Mucosa of stomach (tissue), 1 donor: ENCODE results near the gene AKAP13.

Experiments used
- H3K27me3 ChIP-seq: one replicate; pipeline ENCODE4 v1.7.0; 2013; ENCODE audit warnings: mild to moderate bottlenecking, low read length; ENCODE audit not compliant: control insufficient read depth, insufficient read depth
- H3K36me3 ChIP-seq: one replicate; pipeline ENCODE4 v1.7.0; 2013; ENCODE audit warnings: low read length; ENCODE audit not compliant: control insufficient read depth, insufficient read depth
- H3K4me1 ChIP-seq: one replicate; pipeline ENCODE4 v1.7.0; 2013; ENCODE audit warnings: mild to moderate bottlenecking, low read length; ENCODE audit not compliant: control insufficient read depth, insufficient read depth
- H3K4me3 ChIP-seq: one replicate; pipeline ENCODE4 v1.7.0; 2013; ENCODE audit warnings: low read length
- H3K9ac ChIP-seq: one replicate; pipeline ENCODE4 v1.7.0; 2013; ENCODE audit warnings: mild to moderate bottlenecking, low read length, moderate library complexity
- H3K9me3 ChIP-seq: one replicate; pipeline ENCODE4 v1.7.0; 2013; ENCODE audit warnings: mild to moderate bottlenecking, low read length, moderate library complexity; ENCODE audit not compliant: control insufficient read depth
- donor health status: Pancreatic carcinoma.

Gene AKAP13

DNA sequence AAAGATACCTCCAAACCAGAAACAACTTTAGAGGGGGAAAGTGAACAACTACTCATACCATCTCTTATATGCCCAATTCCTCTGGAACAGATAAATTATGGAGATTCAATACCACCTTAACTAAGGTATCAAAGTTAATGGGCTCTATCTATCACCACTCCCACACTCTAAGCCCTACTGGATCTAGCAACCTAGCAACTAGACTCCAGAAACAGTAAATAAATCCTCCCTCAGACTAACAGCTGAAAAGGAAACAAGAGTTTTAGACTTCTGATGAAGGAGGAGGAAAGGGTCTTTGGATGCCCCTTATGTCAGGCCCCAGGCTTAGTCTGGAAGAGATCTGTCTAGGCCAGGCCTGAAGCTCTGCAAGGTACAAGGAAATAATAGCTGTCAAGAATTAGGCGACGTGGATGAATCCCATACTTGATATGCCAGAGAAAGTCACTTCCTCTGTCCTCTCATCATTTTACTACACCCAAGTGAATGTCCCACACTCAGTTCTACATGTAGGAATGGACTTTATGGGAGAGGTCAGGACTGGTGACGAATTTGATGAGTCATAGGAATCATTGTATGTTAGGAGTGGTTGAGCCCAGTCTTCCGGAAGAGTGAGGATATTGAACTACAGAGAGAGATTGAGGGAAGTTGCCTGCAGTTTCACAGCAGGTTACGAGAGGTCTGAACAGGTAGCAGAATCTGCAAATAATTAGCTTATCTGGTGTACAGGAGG is 113.8 kb downstream of the AKAP13 start:
- Histone ChIP-seq H3K27me3 (no peaks in the 10 kb centered on the region), H3K9ac (peak overlapping the region; percentile 36), H3K4me3 (no peak overlapping the region), H3K36me3 (no peaks in the 10 kb centered on the region), H3K9me3 (no peaks in the 10 kb centered on the region), H3K4me1 (peaks cover 56% of the 10 kb centered on the region)

DNA sequence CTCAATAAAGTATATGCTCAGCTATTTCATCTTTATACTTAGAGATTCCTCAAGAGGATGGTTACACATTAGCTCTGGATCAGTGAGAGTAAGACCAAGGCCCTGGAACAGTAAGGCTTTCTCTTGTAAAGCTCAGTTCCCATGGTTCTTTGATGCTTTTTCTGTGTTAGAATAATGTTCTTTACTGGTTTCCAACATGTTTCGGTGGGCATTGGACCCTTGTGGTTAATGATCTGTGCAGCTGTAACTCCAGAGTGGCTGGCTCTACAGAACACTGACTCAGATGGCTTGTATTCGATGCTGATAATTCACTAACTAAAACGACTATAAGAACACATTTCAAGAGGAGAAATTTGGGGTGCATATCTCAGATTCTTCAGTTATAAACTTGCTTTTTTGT is 114.7 kb downstream of the AKAP13 start:
- Histone ChIP-seq H3K36me3 (no peaks in the 10 kb centered on the region), H3K9ac (peak overlapping the region; percentile 36), H3K9me3 (no peaks in the 10 kb centered on the region), H3K27me3 (no peaks in the 10 kb centered on the region), H3K4me1 (peaks cover 53% of the 10 kb centered on the region), H3K4me3 (no peak overlapping the region)

DNA sequence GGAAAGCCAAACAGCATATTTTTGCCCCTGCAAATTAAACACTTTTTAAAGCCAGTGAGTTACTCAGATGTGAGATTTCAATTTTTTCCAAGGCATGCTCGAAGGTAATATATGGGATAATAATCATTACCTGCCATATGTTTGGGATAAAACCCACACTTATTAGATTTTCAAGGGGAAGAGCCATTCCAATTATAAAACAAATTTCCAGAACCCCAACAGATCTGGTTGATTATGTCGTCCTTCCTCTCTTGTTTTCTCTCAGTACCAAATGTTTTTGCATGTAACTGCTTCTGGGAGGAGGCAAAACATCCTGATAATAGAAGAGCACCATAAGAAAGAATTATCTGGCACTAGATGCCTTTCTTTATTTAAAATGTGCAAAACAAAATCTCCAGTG is 115.1 kb downstream of the AKAP13 start:
- Histone ChIP-seq H3K27me3 (no peaks in the 10 kb centered on the region), H3K4me1 (peaks cover 52% of the 10 kb centered on the region), H3K4me3 (no peak overlapping the region), H3K9ac (no peak overlapping the region), H3K9me3 (no peaks in the 10 kb centered on the region), H3K36me3 (no peaks in the 10 kb centered on the region)

DNA sequence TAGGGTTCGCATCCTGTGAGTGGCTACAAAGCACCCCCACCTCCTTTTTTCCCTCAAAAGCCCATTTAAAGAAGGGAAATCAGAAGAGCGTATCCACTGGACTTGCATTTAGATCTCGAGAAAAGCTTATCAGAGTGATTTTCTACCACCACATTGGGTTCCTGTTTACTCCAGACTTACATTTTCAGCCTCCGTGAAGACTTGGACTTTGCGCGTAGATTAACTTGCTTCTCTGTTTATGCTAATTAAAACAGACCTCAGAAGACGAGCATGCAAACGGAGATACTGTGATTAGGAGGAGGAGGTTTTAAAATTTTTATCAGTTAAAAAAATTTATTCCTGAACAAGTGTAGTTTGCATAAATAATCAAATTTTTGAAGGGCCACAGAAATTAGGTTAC is 115.7 kb downstream of the AKAP13 start:
- H3K36me3 ChIP-seq: no peaks in the 10 kb centered on the region
- peaks cover 46% of the 10 kb centered on the region for H3K4me1 ChIP-seq
- H3K9me3 ChIP-seq: no peaks in the 10 kb centered on the region
- H3K4me3 ChIP-seq: no peak overlapping the region
- H3K27me3 ChIP-seq: no peaks in the 10 kb centered on the region
- H3K9ac ChIP-seq: no peak overlapping the region

DNA sequence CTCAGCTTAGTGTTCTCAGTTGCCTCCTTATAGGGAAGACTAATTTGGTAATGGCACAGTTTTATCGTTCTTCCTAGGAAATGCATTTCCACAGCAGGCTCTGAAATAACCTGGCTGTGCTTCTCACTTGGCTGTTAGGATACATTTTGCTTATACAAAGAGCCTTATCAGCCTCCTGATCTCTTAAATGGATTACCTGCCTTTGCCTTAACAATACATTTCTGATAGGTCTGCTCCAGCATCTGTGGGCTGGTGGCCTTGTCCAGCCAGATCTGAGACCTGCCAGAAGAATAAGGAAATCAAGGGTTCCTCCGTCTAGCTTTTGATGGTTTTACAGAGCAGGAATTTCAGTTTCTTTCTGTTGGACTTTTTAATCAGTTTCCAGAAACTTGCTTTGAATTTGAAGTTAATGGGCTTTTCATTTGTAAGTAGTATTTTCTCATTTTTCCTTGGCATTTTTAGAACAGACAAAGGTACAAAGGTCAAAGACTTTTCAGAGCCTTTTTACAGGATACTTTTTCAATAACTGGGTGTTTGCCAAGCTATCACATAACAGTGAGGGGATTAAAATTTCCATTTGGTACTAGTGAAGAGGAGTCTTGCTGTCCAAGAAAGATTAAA is 116.3 kb downstream of the AKAP13 start:
- Histone ChIP-seq H3K9me3 (no peaks in the 10 kb centered on the region), H3K27me3 (no peaks in the 10 kb centered on the region), H3K36me3 (no peaks in the 10 kb centered on the region), H3K9ac (no peak overlapping the region), H3K4me3 (no peak overlapping the region), H3K4me1 (peaks cover 46% of the 10 kb centered on the region)

DNA sequence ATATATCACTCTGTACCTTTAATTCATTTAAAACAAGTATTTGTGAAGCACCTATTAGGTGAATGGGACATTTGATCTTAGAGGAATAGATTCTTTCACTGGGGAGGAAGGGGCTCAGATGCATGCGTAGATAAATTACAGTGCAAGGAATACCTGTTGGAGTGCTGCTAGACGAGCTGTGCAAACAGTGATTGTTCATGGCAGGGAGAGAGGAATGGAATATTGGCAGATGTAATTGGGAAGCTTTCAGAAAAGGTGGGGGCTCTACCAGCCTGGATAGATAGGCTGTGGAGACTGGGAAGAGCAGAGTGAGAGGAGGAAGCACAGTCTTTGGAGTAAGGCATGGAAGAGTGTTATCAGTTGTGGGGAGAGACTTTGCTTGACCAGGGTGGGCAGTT is 116.8 kb downstream of the AKAP13 start:
- peaks cover 46% of the 10 kb centered on the region for H3K4me1 ChIP-seq
- no peak overlapping the region for H3K4me3 ChIP-seq
- no peaks in the 10 kb centered on the region for H3K36me3 ChIP-seq
- no peaks in the 10 kb centered on the region for H3K9me3 ChIP-seq
- H3K27me3 ChIP-seq: no peaks in the 10 kb centered on the region
- no peak overlapping the region for H3K9ac ChIP-seq

DNA sequence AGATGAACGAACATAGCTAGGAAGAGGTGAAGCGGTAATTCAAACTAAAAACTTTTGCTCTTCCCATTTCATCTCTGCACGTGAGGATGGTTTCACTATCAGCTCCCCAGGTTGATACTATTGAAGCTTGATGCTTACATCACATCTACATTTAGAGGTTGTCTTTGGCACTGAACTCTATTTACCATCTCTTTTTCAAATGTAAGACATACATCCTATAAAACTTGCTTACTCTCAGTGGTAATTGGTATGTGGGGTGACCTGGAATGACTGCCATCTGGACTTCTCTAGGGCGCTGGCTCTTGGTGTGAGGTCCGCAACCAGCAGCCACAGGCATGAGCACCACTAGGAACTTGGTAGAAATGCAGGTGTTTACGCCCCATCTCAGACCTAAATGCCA is 118.1 kb downstream of the AKAP13 start:
- Histone ChIP-seq H3K27me3 (no peaks in the 10 kb centered on the region), H3K4me3 (no peak overlapping the region), H3K4me1 (peaks cover 36% of the 10 kb centered on the region), H3K36me3 (no peaks in the 10 kb centered on the region), H3K9ac (no peak overlapping the region), H3K9me3 (no peaks in the 10 kb centered on the region)

DNA sequence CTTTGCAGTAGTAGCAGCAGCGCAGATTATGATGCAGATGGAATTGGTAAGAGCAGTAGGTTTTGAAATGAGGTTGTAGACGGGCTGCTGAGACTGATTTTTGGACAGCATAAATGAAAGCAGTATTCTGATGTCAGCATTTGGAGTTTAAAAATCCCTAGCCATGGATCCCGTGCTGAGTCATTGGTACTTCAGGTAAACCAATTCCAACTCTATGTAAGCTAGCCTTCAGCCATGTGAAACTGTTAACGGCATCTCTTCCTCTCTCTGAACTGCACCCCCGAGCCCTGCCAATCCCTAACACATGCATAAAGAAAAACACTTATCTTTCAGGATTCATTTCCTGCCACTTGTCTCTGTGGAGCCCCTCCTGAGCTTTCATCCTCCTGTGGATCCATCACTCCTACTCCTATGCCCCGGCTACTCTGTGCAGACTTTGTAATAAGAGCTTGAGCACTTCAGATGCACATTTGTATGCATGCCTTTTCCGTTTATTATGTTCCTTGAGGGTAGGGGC is 119.0 kb downstream of the AKAP13 start:
- Histone ChIP-seq H3K9ac (no peak overlapping the region), H3K27me3 (no peaks in the 10 kb centered on the region), H3K4me1 (peaks cover 26% of the 10 kb centered on the region), H3K36me3 (no peaks in the 10 kb centered on the region), H3K9me3 (no peaks in the 10 kb centered on the region), H3K4me3 (no peak overlapping the region)

DNA sequence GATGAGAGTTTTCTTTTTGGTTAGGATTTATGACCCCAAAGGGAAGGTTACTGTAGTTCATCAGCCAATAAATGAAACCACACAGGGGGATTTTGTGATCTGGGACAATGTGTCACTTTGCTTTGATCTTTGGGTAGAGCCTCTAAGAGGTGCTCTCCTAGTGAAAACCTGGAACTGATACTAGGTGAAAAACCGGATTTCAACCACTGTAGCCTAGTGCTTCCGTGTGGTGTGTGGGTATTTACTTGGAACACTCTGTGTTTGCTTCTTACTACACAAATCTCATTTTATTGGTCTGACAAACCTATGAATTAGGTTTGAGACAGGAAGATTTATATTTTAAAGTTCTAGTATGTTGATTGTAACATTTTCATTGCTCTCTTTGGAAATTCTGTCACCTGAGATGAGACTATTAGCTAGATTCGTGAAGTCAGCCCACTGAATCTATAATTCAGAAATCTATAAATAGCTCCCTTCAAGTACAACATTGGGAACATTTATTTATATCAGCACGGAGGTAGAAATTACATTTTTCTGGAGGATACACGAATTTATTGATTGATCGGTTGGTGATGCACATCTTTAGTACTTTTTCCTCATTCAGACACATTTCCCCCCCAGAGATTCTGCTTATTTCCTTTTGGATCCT is 119.8 kb downstream of the AKAP13 start:
- Histone ChIP-seq H3K36me3 (no peaks in the 10 kb centered on the region), H3K9me3 (no peaks in the 10 kb centered on the region), H3K9ac (no peak overlapping the region), H3K27me3 (no peaks in the 10 kb centered on the region), H3K4me3 (no peak overlapping the region), H3K4me1 (peaks cover 19% of the 10 kb centered on the region)

DNA sequence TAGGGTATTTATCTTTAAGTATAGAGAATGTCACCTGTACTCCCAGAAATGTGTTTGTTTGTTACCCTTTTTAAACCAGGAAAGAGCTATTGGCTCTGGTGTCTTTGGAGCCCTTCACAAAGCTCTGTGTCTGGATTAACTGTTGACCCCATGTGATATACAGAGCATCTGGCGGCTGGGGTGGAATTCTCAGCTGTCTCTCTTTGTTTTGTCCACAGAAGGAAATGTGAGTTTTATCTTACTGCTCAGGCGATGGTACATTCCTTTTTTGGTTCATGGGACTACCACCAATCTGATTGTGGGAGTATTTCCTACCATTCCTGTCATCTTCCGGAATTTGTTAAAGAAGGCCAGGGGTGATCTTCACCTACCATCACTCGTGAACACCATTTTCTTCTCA is 120.3 kb downstream of the AKAP13 start:
- Histone ChIP-seq H3K9ac (no peak overlapping the region), H3K27me3 (no peaks in the 10 kb centered on the region), H3K4me3 (no peak overlapping the region), H3K36me3 (no peaks in the 10 kb centered on the region), H3K4me1 (peaks cover 14% of the 10 kb centered on the region), H3K9me3 (no peaks in the 10 kb centered on the region)

DNA sequence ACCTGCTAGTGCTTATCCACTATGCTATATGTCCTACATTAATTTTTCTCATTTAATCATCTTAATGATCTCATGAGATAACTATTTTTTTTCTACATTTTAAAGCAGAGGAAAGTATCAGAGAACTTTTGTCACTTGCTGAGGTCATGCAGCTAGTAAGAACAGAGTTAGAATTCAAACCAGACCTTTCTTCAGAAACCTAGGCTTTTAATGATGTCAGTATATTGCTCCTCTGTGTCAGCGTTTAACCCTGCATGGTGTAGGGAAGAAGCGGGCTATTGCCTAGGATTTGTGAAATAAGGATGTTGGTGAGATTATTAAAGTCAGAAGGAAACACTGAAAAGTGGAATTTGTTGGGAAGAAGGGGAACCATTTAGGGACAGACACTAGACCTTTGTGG is 121.2 kb downstream of the AKAP13 start:
- H3K9me3 ChIP-seq: no peaks in the 10 kb centered on the region
- H3K4me3 ChIP-seq: no peak overlapping the region
- H3K4me1 ChIP-seq: peaks cover 7% of the 10 kb centered on the region
- no peaks in the 10 kb centered on the region for H3K36me3 ChIP-seq
- no peak overlapping the region for H3K9ac ChIP-seq
- no peaks in the 10 kb centered on the region for H3K27me3 ChIP-seq

DNA sequence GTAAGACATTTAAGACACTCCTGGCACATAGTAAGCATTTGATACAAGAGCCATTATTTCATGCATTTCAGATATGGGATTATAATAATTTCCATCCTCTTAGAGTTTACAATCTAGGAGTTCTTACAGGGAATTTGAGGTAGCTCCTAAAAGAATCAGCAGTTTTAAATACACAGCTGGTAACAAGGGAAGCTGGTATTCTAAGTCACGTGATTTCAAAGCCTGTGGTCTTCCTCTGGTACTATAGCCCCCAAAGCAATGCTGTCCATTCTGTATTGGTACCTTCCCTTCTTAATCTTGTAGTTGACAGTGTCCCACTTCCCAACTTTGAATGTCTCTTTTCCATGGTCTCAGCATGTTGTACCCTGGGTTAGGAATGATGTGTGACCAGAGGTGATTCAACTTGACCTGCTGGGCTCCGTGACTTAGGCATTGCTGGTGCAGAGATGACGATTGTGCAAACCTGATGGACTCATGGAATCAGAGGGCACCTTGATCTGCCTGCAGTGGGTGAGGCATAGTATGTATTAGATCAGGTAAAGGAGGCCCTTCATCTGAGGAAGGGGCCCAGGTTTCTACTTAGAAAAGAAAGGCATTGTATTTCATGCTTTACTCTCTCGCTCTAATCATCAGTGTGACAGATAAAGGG is 122.9 kb downstream of the AKAP13 start:
- H3K4me1 ChIP-seq: no peaks in the 10 kb centered on the region

More for the DNA sequence above, 122.9 kb downstream of the AKAP13 start:
- H3K9ac ChIP-seq: no peak overlapping the region
- no peak overlapping the region for H3K4me3 ChIP-seq
- H3K9me3 ChIP-seq: no peaks in the 10 kb centered on the region
- no peaks in the 10 kb centered on the region for H3K27me3 ChIP-seq
- H3K36me3 ChIP-seq: no peaks in the 10 kb centered on the region
